Measurements from ENCODE around the gene ARSK.

Gene ARSK

DNA sequence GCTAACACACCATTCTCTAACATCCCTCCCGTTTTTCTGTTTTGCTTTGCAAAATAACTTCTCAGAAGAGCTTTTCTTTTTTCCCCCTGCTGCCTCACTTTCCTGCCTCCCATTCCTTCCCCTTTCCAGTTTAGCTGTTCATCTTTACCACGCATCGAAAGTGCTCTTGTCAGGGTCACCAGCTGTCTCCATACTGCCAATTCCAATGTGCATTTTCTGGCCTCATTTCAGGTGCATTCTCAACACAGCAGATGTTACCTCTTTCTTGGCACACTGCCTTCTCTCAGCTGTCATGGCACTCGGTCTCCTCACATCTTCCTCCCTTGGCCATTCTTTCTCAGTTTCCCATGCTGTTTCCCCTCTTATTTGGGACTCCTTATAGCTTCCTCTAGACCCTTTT, 9.5 kb downstream of the ARSK start:
- no peak for DNase-seq (ENCODE audit: low read depth, low spot score)

DNA sequence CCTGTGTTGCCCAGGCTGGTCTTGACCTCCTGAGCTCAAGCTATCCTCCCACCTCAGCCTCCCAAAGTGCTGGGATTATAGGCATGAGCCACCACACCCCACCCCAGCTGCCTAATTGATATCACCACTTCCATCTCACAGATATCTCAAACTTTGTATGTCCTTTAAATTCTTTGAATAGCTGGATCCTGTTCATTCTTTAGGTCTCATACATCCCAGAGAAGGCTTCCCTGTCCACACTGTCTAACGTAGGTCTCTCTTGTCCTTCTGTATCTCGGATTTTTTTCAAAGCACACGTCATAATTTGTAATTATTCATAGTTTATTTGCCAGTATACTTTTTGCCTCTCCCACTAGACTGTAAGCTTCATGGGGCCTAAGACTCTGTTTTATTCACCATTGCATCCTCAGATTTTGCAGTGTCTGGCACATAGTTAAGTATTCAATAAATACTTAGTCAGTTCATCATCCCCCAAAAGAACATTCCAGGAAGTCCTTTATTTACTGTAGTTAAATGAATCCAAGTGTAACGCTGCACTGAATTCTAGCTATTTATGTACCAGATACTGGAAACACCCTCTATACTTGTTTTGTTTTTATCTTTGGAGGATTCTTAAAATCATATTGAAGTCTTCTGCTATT, 10.5 kb downstream of the ARSK start:
- DNase-seq (ENCODE audit: low read depth, low spot score): no peak

DNA sequence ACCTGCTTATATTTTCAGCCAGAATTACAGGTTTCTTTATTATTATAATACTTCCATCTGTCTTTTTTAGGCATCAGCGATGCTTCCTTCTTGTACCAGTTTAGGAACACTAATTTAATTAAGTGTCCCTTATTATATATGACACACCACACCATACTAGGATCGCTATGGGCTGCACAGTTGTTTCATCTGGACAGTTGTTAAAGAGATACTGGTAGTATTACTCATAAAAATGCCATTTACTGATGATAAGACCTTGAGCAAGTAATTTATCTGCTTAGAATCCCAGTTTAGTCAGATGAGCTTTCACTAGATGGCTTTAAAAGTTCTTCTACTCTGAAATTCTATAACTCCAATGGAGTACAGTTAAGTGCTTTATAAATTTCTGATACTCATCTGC, 17.1 kb downstream of the ARSK start:
- no peak for DNase-seq (ENCODE audit: low read depth, low spot score)

DNA sequence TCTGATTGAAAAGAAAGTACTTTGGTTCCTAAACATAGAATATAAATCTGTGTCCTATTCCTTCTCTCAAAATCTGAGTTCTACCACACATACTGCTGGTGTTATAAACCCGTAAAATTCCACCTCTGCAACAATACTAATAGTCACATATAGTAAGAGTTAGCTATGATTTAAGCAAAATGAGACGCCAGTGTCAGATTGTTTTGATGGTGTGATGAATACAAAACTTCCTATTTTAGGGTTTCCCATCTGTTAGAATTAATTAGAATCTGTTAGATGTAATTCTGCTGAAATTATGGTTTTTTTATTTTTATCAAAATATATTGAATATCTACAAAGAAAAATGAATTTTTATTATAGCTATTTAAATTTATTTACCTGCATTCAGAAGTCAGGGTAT, 26.7 kb downstream of the ARSK start:
- no peak for DNase-seq (ENCODE audit: low read depth, low spot score)

DNA sequence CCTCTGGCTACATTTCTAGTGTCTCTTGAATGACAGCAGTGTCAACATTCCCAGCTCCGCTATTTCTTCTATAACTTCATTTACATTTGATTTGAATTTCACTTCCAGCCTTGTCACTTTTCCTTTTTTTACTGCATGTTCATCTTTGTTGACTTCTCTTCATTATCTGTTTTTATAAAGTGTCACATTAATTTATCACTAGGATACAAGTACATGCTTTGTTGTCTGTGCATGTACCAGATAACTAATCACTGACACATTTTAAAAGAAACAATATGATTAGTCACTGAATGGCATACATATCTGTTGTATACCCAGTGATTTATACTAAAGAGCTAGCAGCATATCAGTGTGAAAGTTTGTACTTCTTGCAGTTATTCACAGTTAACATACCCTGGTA, 29.1 kb downstream of the ARSK start:
- no peak for DNase-seq (ENCODE audit: low read depth, low spot score)

DNA sequence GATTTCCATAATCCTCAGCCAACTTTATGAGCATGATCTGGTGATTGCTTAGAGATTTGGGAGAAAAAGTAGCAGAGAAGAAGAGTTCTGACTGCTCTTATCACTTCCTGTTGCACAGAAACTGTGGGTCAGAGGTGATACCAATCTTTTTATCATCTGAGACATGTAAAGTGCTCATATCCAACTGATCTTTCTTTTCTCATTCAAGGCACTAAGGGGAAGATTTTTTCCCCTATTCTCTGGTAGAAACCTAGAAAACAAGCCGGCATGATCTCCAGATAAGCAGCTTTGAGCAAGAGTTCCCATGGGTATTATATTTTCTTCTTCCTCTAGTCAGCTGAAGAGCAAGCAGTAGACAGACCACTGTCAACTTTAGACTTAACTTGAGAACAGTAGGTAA, 36.0 kb downstream of the ARSK start:
- no peak for DNase-seq (ENCODE audit: low read depth, low spot score)

DNA sequence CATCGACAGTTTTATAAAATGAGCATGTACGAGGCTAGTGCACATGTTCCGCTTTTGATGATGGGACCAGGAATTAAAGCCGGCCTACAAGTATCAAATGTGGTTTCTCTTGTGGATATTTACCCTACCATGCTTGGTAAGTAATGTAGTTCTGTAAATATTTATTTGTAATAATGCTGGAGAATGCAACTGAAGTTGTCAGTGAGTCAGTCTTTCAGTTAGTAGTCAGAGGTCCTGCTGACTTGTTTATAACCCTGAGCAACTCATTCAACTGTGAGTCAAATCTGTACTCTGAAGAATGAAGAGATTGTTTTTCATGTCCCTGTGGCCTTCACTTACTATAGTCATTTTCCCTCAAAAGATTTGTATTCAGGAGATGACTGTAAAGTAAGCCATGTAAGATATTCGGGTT, 36.6 kb downstream of the ARSK start:
- DNase-seq (ENCODE audit: low read depth, low spot score): no peak

DNA sequence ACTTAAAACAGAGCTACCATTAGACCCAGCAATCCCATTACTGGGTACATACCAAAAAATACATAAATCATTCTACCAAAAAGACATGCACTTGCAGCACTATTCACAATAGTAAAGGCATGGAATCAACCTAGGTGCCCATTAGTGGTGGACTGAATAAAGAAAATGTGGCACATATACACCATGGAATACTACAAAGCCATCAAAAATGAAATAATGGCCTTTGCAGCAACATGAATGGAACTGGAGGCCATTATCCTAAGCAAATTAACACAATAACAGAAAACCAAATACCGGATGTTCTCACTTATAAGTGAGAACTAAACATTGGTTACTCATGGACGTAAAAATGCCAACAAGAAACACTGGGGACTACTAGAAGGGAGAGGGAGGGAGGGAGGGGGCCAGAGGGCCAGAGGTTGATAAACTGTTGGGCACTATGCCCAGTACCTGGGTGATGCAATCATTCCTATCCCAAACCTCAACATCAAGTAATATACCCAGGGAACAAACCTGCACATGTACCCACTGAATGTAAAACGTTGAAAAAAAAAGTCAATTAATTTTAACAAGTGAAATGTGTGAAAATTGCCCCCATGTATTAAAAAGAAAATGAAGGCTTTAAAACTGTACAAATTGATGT, 40.5 kb downstream of the ARSK start:
- DNase-seq (ENCODE audit: low read depth, low spot score): no peak

DNA sequence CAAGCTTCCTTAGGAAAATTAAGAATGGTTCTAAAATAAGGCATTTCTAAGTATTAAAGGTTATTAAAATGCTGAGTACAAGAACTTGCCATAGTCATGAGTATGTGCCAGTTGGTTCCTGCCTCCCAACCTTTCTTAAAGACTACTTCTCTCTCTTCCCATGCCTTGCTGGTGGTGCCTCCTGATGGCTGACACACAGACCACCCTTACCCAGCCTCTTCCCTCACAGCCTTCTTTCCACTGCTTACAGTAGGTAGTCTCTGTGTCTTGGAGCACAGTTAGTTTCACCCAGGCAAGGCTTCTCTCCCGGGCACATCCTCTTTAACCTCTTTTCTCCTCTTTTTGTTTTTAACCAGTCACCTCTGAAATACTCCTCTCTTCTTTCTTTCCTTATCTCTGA, 44.4 kb downstream of the ARSK start:
- no peak for DNase-seq (ENCODE audit: low read depth, low spot score)

DNA sequence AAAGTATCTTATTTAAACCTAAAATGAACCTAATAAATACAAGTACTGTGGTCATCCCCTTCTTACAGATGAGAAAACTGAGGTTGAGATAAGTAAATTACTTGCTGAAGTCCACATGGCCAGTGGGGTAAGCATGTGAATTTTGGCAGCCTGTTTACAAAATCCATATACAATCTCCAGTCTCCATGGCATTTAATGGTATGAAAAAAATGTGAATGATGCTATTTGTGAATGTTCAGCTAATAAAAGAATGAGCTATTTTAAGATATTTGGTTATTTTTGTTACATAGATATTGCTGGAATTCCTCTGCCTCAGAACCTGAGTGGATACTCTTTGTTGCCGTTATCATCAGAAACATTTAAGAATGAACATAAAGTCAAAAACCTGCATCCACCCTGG, 45.7 kb downstream of the ARSK start:
- no peak for DNase-seq (ENCODE audit: low read depth, low spot score)

DNA sequence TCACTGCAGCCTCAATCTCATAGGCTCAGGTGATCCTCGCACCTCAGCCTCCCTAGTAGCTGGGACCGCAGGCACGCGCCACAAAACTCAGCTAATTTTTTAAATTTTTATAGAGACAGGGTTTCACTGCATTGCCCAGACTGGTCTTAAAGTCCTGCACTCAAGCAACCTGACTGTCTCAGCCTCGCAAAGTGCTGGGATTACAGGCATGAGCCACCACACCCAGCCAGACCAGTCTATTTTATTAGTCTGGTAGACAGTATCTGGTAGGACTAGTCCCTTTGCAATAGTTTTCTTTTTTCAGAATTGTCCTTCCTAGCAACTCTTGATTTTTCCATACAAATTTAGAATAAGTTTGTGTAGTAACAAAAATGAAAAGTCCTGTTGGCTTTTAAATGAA, 50.9 kb downstream of the ARSK start:
- no peak for DNase-seq (ENCODE audit: low read depth, low spot score)

DNA sequence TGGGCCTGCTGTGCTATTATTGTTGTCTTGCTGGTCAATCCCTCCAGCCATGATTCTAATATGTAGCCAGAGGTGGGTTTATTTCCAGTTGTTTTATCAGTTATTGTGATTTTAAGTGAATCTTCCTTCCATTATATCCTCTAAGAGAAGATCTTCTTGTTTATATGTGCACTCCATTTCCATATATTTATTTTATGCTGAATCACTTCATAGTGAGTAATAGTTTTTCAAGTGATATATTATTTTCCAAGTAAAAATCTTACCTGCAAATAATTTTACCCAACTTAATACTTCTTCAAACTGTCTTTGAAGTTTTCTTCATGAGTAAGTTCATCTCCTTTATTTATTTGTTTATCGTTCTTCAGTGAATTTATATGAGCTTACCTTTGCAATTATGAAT, 51.5 kb downstream of the ARSK start:
- no peak for DNase-seq (ENCODE audit: low read depth, low spot score)

DNA sequence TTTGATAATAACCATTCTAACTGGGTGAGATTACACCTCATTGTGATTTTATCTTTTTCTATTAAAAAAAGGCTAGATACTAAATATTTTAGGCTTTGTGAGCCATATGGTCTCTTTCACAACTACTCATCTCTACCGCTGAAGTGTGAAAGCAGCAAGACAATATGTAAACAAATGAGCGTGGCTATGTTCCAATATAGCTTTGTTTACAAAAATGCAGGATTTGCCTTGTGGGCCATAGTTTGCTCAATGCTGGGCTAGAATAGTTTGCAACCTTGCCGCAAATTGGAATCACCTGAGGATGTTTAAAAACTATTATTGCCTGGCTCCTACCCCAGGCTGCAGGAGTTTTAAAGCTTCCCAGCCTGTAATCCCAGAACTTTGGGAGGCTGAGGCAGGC, 54.8 kb downstream of the ARSK start:
- no peak for DNase-seq (ENCODE audit: low read depth, low spot score)

DNA sequence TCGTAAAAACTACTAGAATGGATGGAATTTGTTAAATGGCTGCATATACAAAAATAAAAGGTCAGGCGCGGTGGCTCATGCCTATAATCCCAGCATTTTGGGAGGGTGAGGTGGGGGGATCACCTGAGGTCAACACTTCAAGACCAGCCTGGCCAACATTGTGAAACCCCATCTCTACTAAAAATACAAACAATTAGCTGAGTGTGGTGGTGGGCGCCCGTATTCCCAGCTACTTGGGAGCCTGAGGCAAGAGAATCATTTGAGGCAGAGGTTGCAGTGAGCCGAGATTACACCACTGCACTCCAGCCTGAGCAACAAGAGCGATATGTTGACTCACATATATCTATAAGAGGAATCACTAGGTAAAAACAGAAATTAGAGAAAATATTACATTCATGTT, 55.6 kb downstream of the ARSK start:
- no peak for DNase-seq (ENCODE audit: low read depth, low spot score)

DNA sequence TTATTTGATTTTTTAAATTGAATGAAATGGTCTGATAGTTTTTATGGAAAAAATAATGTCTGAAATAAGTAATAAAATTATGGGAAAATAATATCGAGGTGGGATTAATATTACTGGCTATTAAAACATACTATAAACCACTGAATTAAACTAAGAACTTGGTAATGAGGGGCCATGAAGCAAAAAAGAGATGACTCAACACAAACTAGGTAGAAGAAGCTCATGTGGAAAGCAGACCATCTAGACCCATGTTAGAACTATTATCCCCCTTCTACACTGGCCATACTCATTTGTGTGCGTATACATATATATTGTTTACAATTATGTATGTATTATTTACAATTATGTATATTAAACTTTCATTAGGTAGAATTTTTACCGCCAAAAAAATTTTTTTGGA, 56.5 kb downstream of the ARSK start:
- no peak for DNase-seq (ENCODE audit: low read depth, low spot score)

DNA sequence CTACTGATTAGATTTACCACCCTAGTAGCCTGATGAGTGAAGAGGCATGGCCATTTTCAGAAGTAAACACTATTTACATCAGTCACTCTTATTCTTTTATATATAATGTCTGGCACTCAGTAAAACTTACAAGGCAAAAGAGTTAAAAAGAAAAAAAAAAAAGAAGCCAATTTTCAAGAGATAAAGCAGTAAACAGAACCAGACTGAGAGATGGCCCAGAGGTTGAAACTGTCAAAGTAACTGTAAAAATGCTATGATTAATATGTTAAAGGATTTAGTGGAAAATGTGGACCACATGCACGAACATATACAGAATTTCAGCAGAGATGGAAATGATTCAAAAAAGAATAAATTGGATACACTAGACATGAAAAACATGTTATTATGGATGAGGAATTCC, 58.6 kb downstream of the ARSK start:
- DNase-seq (ENCODE audit: low read depth, low spot score): no peak

DNA sequence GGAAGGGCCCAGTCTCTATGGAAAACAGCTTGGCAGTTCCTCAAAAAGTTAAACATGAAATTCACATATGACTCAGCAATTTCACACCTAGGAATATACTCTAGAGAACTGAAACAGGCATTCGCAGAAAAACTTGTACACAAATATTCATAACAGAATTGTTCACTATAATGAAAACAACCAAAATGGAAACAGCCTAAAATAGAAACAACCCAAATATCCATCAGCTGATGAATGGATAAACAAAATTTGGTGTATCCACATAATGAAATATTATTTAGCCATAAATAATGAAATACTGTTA, 60.2 kb downstream of the ARSK start:
- DNase-seq (ENCODE audit: low read depth, low spot score): no peak

DNA sequence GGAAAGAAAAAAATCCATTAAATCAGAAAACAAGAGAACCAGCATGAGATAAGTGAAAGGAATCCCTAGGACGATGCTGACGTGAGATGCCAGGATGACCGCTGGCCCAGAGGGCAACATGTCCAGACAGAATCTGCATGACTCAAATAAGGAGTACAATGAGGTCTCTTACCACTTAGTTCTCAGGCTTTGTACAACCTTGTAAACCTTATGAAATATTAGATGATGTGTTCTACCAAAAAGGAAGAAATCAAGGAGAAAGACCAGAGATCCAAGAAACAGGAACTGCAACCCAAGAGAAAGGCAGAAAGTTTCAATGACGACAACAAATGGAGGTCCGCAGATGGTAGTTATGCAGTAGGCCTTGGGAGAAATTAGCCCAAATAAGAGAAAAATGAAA, 62.2 kb downstream of the ARSK start:
- DNase-seq (ENCODE audit: low read depth, low spot score): no peak

DNA sequence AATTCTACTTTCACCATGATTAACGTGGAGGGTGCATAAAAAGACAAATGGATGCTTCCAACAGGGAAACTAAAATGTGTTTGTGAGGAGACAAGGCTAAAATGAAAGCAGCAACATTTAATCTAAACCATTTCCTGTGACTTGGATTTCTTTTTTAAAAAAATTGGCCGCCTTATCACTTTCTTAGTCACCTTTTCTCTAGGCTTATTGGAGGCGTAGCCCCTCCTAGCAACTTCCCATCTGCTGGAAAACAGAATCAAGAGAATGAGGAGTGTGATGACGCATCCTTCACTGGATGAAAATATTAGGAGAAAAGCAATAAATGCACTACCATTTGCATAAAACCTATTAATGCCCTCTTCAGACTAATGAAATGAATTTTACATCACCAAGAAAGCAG, 64.2 kb downstream of the ARSK start:
- no peak for DNase-seq (ENCODE audit: low read depth, low spot score)

DNA sequence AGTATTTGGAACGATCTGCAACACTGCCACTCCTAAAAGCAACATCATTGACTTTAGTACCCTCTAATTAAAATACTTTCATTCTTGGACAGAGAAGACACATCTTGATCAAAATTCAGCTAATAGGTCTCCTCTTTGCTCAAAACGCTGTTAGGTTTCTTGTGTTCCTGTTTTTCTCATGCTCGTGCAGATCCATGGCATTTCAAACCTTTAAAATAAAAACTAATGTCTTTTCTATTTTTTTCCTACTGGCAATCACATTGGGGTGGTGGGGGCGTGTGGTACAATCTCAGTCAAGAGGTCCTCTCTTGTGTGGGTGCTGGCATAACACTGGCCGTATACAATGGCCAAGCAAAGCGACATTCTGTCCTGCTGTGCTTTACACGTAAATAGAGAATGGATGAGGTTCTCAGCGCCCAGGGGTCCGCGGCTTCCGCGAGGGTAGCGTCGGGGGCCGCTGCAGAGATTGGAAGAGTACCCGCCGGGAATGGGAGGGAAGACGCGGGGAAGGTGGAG, 64.7 kb downstream of the ARSK start:
- no peak for DNase-seq (ENCODE audit: low read depth, low spot score)

DNA sequence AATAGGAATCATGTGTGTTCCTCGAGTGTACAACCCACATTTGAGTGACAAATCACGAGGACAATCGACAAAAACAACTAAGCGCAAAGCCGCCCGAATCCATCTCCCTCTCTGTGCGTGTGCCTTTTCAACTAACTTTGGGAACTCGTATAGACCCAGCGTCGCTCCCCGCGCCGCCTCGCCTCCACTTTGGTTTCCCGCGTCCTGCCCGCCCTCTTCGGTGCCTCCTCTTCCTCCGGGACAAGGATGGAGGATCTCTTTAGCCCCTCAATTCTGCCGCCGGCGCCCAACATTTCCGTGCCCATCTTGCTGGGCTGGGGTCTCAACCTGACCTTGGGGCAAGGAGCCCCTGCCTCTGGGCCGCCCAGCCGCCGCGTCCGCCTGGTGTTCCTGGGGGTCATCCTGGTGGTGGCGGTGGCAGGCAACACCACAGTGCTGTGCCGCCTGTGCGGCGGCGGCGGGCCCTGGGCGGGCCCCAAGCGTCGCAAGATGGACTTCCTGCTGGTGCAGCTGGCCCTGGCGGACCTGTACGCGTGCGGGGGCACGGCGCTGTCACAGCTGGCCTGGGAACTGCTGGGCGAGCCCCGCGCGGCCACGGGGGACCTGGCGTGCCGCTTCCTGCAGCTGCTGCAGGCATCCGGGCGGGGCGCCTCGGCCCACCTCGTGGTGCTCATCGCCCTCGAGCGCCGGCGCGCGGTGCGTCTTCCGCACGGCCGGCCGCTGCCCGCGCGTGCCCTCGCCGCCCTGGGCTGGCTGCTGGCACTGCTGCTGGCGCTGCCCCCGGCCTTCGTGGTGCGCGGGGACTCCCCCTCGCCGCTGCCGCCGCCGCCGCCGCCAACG, 65.3 kb downstream of the ARSK start, which contains the start of gene GPR150:
Gene GPR150 (plus strand): TSS at position 58 of the 840 bp plus-strand sequence. CDS start 189 bp downstream, at position 247.
- DNase-seq (ENCODE audit: low read depth, low spot score): no peak

DNA sequence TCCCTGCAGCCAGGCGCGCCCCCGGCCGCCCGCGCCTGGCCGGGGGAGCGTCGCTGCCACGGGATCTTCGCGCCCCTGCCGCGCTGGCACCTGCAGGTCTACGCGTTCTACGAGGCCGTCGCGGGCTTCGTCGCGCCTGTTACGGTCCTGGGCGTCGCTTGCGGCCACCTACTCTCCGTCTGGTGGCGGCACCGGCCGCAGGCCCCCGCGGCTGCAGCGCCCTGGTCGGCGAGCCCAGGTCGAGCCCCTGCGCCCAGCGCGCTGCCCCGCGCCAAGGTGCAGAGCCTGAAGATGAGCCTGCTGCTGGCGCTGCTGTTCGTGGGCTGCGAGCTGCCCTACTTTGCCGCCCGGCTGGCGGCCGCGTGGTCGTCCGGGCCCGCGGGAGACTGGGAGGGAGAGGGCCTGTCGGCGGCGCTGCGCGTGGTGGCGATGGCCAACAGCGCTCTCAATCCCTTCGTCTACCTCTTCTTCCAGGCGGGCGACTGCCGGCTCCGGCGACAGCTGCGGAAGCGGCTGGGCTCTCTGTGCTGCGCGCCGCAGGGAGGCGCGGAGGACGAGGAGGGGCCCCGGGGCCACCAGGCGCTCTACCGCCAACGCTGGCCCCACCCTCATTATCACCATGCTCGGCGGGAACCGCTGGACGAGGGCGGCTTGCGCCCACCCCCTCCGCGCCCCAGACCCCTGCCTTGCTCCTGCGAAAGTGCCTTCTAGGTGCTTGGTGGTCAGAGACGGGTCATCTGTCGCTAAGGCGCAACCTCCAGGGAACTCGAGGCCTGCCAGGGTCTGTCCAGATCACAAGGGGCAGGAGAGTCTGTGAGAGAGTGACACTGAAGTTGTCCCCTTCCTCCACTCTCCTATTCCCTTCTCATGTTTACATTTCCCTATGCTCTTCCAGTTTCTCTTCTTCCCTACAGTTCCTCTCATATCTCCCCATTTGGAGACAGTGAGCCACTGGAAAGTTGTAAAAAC, 66.3 kb downstream of the ARSK start:
- no peak for DNase-seq (ENCODE audit: low read depth, low spot score)
